GM21367 (cell line): ENCODE measurements around the gene OTOP1.
"Not testable (repeated sequence)": the region's sequence is repeated elsewhere in the genome, so short reads cannot be mapped to it uniquely, and the experiment has no call there.

Source experiments
- ATAC-seq: cut with Tn5 transposase; IDR thresholded peaks from one replicate; pipeline ENCODE4 v1.9.1; 2021; ENCODE audit not compliant: unreplicated experiment

The OTOP1 gene

GRCh38 chr4:4164532-4165173, 62.1 kb downstream of the OTOP1 start:
- not testable (repeated sequence) for ATAC-seq

DNA sequence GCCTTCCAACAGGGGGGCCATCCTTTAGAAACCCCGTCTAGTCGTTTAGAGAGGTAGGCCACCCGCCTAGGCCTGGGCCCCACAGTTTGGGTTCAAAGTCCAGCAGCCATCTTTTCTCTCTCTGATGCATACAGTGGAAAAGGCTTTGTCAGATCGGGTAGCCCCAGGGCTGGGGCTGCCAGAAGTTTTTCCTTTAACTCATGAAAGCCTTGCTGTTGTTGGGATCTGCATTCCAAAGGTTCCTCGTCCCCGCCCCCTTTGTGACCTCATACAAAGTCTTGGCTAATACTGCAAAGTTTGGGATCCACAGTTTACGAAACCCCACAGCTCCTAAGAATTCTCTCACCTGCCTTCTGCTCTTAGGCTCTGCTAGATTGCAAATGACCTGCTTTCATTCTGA, 64.5 kb downstream of the OTOP1 start:
- ATAC-seq: not testable (repeated sequence)

- not testable (repeated sequence) for ATAC-seq
Measured at GRCh38 chr4:4160956-4161665, 65.6 kb downstream of the OTOP1 start.

DNA sequence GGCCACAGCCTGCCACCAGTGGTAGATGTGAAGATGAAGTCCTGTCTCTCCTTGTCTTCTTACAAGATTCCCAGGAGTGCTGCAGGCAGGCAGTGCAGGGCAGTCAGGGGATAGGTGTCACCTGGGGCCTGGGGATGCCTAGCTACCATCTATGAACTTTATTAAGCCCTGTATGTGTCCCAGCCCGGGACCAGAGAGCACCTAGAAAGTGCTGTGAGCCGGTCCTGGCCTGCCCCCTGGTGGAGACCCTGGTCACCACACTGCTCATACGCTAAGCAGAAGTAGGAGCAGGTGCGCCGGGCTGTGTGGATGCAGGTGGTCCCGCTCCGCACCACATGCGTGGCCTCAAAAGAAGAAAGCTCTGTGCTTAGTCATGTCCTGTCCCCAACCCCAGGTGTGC, 81.1 kb downstream of the OTOP1 start:
- not testable (repeated sequence) for ATAC-seq

- not testable (repeated sequence) for ATAC-seq
Measured at GRCh38 chr4:4143376-4143775, 83.4 kb downstream of the OTOP1 start.

DNA sequence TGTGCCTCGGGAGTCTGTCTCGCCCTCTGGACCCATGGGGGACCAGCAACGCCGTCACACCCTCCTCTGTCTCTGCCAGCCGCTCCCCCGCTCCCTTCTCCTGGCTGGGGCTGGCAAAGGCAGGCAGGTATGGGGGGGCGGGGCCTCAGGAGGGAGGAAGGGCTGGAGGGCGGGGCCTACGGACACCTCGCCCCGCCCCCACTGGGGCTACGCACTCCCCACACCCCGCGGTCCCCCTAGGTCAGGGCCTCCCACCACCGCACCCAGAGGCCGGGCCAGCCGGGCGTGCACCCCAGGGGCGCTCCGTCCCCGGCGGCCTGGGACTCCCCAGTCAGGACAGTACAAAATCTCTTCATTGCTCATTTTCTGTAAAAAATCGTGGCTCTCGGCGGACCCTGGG, 84.0 kb downstream of the OTOP1 start:
- not testable (repeated sequence) for ATAC-seq

- ATAC-seq: not testable (repeated sequence)
Measured at GRCh38 chr4:4141186-4141585, 85.5 kb downstream of the OTOP1 start.
